H1 (cell line): Measurements from ENCODE around the gene CTIF. TPM values are rescaled to one million over a fixed set of nuclear protein-coding genes. Genes with fewer than 3 reads are reported as not detected.

ENCODE experiments used
- CTCF ChIA-PET: fragments of 300-600 bp; sonication (Branson Sonifier 250); formaldehyde crosslinking; loops from one replicate; lab custom pipeline; 2021; ENCODE audit not compliant: partially characterized antibody; lab: Charles Lee
- POLR2A ChIA-PET: fragments of 300-600 bp; sonication (Branson Sonifier 250); formaldehyde crosslinking; loops from one replicate; lab custom pipeline; 2021; ENCODE audit warnings: inconsistent platforms; ENCODE audit not compliant: partially characterized antibody; lab: Charles Lee
- DNase-seq, 2 experiments: peaks; one replicate each; pipeline versions ENCODE4 v3.0.0 to v3.0.0-alpha.2; 2010 to 2022; ENCODE audit warnings: low spot score in 2 of 2, low read depth in 1 of 2, mixed read lengths in 1 of 2
- FAIRE-seq: peaks from 2 replicates; lab custom pipeline; 2011; peaks lifted over from hg19 to GRCh38; lab: Jason Lieb, UNC
- H2AFZ ChIP-seq: 2 replicates; pipeline ENCODE4 v1.8.1; 2012; ENCODE audit warnings: low read length, inconsistent platforms
- H2AK5ac ChIP-seq: 2 replicates; pipeline ENCODE4 v1.6.1; 2013; ENCODE audit warnings: low read depth, low read length
- H2BK120ac ChIP-seq: replicated peaks from 2 replicates; pipeline ENCODE3; 2013; ENCODE audit warnings: low read depth, low read length, inconsistent platforms
- H2BK12ac ChIP-seq: 2 replicates; pipeline ENCODE4 v1.6.1; 2013; ENCODE audit warnings: low read depth, low read length
- H2BK15ac ChIP-seq: 2 replicates; pipeline ENCODE4 v1.6.1; 2013; ENCODE audit warnings: low read length
- H2BK20ac ChIP-seq: 2 replicates; pipeline ENCODE4 v1.6.1; 2013; ENCODE audit warnings: low read length
- H2BK5ac ChIP-seq: 2 replicates; pipeline ENCODE4 v1.6.1; 2013; ENCODE audit warnings: low read depth, low read length
- H3K14ac ChIP-seq: 2 replicates; pipeline ENCODE4 v1.6.1; 2013; ENCODE audit warnings: inconsistent platforms; ENCODE audit not compliant: insufficient read length
- H3K18ac ChIP-seq: 2 replicates; pipeline ENCODE4 v1.6.1; 2013; ENCODE audit warnings: low read length; ENCODE audit errors: extremely low read depth
- H3K23ac ChIP-seq: 2 replicates; pipeline ENCODE4 v1.6.1; 2013; ENCODE audit warnings: inconsistent platforms; ENCODE audit not compliant: insufficient read length
- H3K23me2 ChIP-seq: 2 replicates; pipeline ENCODE4 v1.6.1; 2013; ENCODE audit warnings: low read depth, low read length
- H3K27ac ChIP-seq: 2 replicates; pipeline ENCODE4 v1.6.1; 2011; ENCODE audit warnings: low read depth, low read length, inconsistent platforms
- H3K27me3 ChIP-seq, 4 experiments: replicated peaks in 1 of 4; 1 replicate in 1 of 4; 2 replicates in 3 of 4; pipeline versions ENCODE4 v1.6.1 to v1.8.1; 2011 to 2013; ENCODE audit warnings: low read length in 3 of 4, mild to moderate bottlenecking in 3 of 4, inconsistent platforms in 2 of 4, mixed read lengths in 2 of 4, moderate library complexity in 1 of 4; ENCODE audit not compliant: control insufficient read depth in 3 of 4, insufficient read depth in 3 of 4; ENCODE audit errors: extremely low read depth in 1 of 4
- H3K36me3 ChIP-seq, 4 experiments: 2 replicates each; pipeline versions ENCODE4 v1.6.1 to v1.8.1; 2011 to 2013; ENCODE audit warnings: mild to moderate bottlenecking in 4 of 4, low read length in 3 of 4, moderate library complexity in 2 of 4, control low read depth in 1 of 4, inconsistent platforms in 1 of 4; ENCODE audit not compliant: insufficient read depth in 4 of 4, control insufficient read depth in 2 of 4
- H3K4ac ChIP-seq: replicated peaks from 2 replicates; pipeline ENCODE3; 2013; ENCODE audit warnings: low read length, low read depth, mixed read lengths, inconsistent platforms; ENCODE audit not compliant: insufficient read length
- H3K4me1 ChIP-seq, 4 experiments: replicated peaks in 1 of 4; 1 replicate in 1 of 4; 2 replicates in 3 of 4; pipeline versions ENCODE4 v1.6.1 to v1.8.1; 2011 to 2013; ENCODE audit warnings: low read length in 3 of 4, inconsistent platforms in 2 of 4, mixed read lengths in 1 of 4; ENCODE audit not compliant: insufficient read depth in 4 of 4, control insufficient read depth in 3 of 4
- H3K4me2 ChIP-seq, 2 experiments: 2 replicates each; pipeline versions ENCODE4 v1.6.1 to v1.8.1; 2011 to 2013; ENCODE audit warnings: low read depth in 2 of 2, low read length in 2 of 2, control low read depth in 1 of 2, inconsistent platforms in 1 of 2, mild to moderate bottlenecking in 1 of 2; ENCODE audit not compliant: insufficient read depth in 1 of 2
- H3K4me3 ChIP-seq, 4 experiments: fragments of 200-600, 300-600 bp in 1 of 4; sonication (generic), shearing (Covaris generic), sonication (Bioruptor Twin) in 1 of 4; 2 replicates each; pipeline versions ENCODE4 v1.5.1 to v1.8.1; 2011 to 2016; ENCODE audit warnings: low read length in 4 of 4, low read depth in 3 of 4, control low read depth in 2 of 4, inconsistent platforms in 2 of 4, mild to moderate bottlenecking in 2 of 4, mixed read lengths in 1 of 4, moderate library complexity in 1 of 4; ENCODE audit not compliant: insufficient read depth in 2 of 4; ENCODE audit errors: extremely low read depth in 1 of 4
- H3K56ac ChIP-seq: replicated peaks from 2 replicates; pipeline ENCODE3; 2013; ENCODE audit warnings: low read depth, mild to moderate bottlenecking, mixed read lengths, low read length, inconsistent platforms; ENCODE audit not compliant: insufficient read length
- H3K79me1 ChIP-seq: 2 replicates; pipeline ENCODE4 v1.6.1; 2013; ENCODE audit warnings: low read depth, low read length, control low read depth
- H3K79me2 ChIP-seq, 2 experiments: 2 replicates each; pipeline versions ENCODE4 v1.6.1 to v1.8.1; 2012 to 2013; ENCODE audit warnings: low read length in 2 of 2, mild to moderate bottlenecking in 2 of 2, inconsistent platforms in 1 of 2; ENCODE audit not compliant: insufficient read depth in 2 of 2, control insufficient read depth in 1 of 2
- H3K9ac ChIP-seq, 4 experiments: replicated peaks in 1 of 4; 1 replicate in 1 of 4; 2 replicates in 3 of 4; pipeline versions ENCODE4 v1.6.1 to v1.8.1; 2011 to 2013; ENCODE audit warnings: low read depth in 3 of 4, low read length in 3 of 4, control low read depth in 2 of 4, mild to moderate bottlenecking in 2 of 4, moderate library complexity in 2 of 4, inconsistent platforms in 1 of 4; ENCODE audit errors: extremely low read depth in 1 of 4
- H3K9me3 ChIP-seq, 2 experiments: 2 replicates each; pipeline versions ENCODE4 v1.6.1 to v1.8.1; 2012 to 2013; ENCODE audit warnings: mild to moderate bottlenecking in 2 of 2, moderate library complexity in 2 of 2, control low read depth in 1 of 2, inconsistent platforms in 1 of 2, low read depth in 1 of 2, low read length in 1 of 2, mixed read lengths in 1 of 2; ENCODE audit not compliant: insufficient read depth in 2 of 2
- H4K20me1 ChIP-seq, 2 experiments: replicated peaks in 1 of 2; 2 replicates each; pipeline versions ENCODE3 to v1.8.1; 2011 to 2013; ENCODE audit warnings: inconsistent platforms in 2 of 2, low read length in 2 of 2, mild to moderate bottlenecking in 1 of 2; ENCODE audit not compliant: insufficient read depth in 2 of 2, control insufficient read depth in 1 of 2
- H4K5ac ChIP-seq: 2 replicates; pipeline ENCODE4 v1.6.1; 2013; ENCODE audit warnings: low read length, low read depth, mixed read lengths, inconsistent platforms; ENCODE audit not compliant: insufficient read length
- H4K8ac ChIP-seq: 2 replicates; pipeline ENCODE4 v1.8.0; 2013; ENCODE audit warnings: mild to moderate bottlenecking, moderate library complexity, low read length, inconsistent platforms; ENCODE audit not compliant: insufficient read depth; ENCODE audit errors: extremely low read depth
- H4K91ac ChIP-seq: replicated peaks from 2 replicates; pipeline ENCODE3; 2013; ENCODE audit warnings: low read length, mixed read lengths, inconsistent platforms; ENCODE audit not compliant: insufficient read length
- ATF3 ChIP-seq: IDR thresholded peaks from 2 replicates; pipeline ENCODE4 v1.6.1; 2011; ENCODE audit warnings: low read depth, mild to moderate bottlenecking, low read length; ENCODE audit not compliant: insufficient read depth
- CBX5 ChIP-seq: fragments of 300-800, 300-1000 bp; sonication (generic); IDR thresholded peaks from 2 replicates; pipeline ENCODE4 v1.7.1; 2016; ENCODE audit warnings: antibody characterized with exemption, low read length, low read depth
- CEBPB ChIP-seq: IDR thresholded peaks from 2 replicates; pipeline ENCODE4 v1.6.1; 2012; ENCODE audit warnings: low read depth, low read length
- GABPA ChIP-seq: IDR thresholded peaks from 2 replicates; pipeline ENCODE4 v1.6.1; 2011; ENCODE audit warnings: mild to moderate bottlenecking, low read length, moderate library complexity, borderline replicate concordance; ENCODE audit not compliant: insufficient read depth
- KDM4A ChIP-seq: IDR thresholded peaks from one replicate; pipeline ENCODE4 v1.7.1; 2012; ENCODE audit warnings: low read depth, mild to moderate bottlenecking, moderate library complexity, low read length, inconsistent platforms; ENCODE audit not compliant: severe bottlenecking
- NANOG ChIP-seq: IDR thresholded peaks from 2 replicates; pipeline ENCODE4 v1.6.1; 2011; ENCODE audit warnings: low read length, low read depth, mild to moderate bottlenecking, inconsistent platforms; ENCODE audit not compliant: insufficient read depth, poor library complexity, severe bottlenecking
- POU5F1 ChIP-seq: IDR thresholded peaks from 2 replicates; pipeline ENCODE4 v1.6.1; 2011; ENCODE audit warnings: low read depth, mild to moderate bottlenecking, low read length, moderate library complexity
- RXRA ChIP-seq: IDR thresholded peaks from 2 replicates; pipeline ENCODE4 v1.6.1; 2011; ENCODE audit warnings: low read depth, mild to moderate bottlenecking, low read length, moderate library complexity; ENCODE audit not compliant: insufficient read depth
- YY1 ChIP-seq: IDR thresholded peaks from 2 replicates; pipeline ENCODE4 v1.6.1; 2011; ENCODE audit warnings: low read depth, mild to moderate bottlenecking, low read length
- WGBS, 2 experiments: shearing (Covaris generic) in 1 of 2; methylation state at CpG; one replicate each; pipeline versions ENCODE4 v1.1.6 to v1.1.7; 2013 to 2015; ENCODE audit warnings: low lambda C conversion rate in 2 of 2, mixed read lengths in 2 of 2, inconsistent platforms in 1 of 2, low coverage in 1 of 2, missing lambda C conversion rate in 1 of 2; ENCODE audit not compliant: insufficient replicate concordance in 2 of 2, insufficient coverage in 1 of 2, insufficient read length in 1 of 2; ENCODE audit errors: extremely low coverage in 1 of 2, missing lambda C conversion rate in 1 of 2; 5-methylcytosine and 5-hydroxymethylcytosine counted together
- polyA plus RNA-seq, 7 experiments: library from polyadenylated mRNA; depleted of rRNA in 3 of 7; stranded (reverse) in 5 of 7; unstranded in 2 of 7; fragments of >200 nt in 5 of 7; fragments of 200-250 nt in 2 of 7; gene quantifications; 1 replicate in 5 of 7; 2 replicates in 1 of 7; 4 replicates in 1 of 7; pipeline versions ENCODE4 v1.2.1 to v1.2.3, GENCODE V29; 2011 to 2013; ENCODE audit warnings: missing spikeins in 2 of 7, mixed read lengths in 2 of 7
- total RNA-seq: library from RNA; stranded (reverse); fragmentation: NEBNext Ultra II Directional; extraction: Animal tissue kit (Norgen Biotek cat#: 25700); gene quantifications from 2 replicates; pipeline ENCODE4 v1.2.1, GENCODE V29; 2021

The CTIF gene
- total and polyA plus RNA-seq, 2 of the 8 experiments (the other 6 are each of a cell fraction or from before 2014, with no cell fraction given): 9.0 to 17.8 TPM

- Histone ChIP-seq H2AFZ (no peak overlapping the region), H3K9ac (no peak overlapping the region), H3K4me1 (peaks cover 6 to 12% (median 10%) of the 10 kb centered on the region in 4 experiments), H3K36me3 (no peaks in the 10 kb centered on the region), H3K4me3 (no peak overlapping the region), H2BK5ac (no peak overlapping the region), H3K56ac (no peak overlapping the region), H4K8ac (no peak overlapping the region), H2AK5ac (no peak overlapping the region), H2BK15ac (no peak overlapping the region), H4K20me1 (peaks cover 2 to 6% of the 10 kb centered on the region in 2 experiments), H3K23ac (no peak overlapping the region), H3K4me2 (no peak overlapping the region), H2BK20ac (no peak overlapping the region), H3K27ac (no peak overlapping the region), H3K79me1 (peaks cover 9% of the 10 kb centered on the region; the same call in 1 of the 2 replicates), H2BK12ac (no peak overlapping the region), H4K5ac (no peak overlapping the region), H4K91ac (no peak overlapping the region), H3K9me3 (no peaks in the 10 kb centered on the region), H3K4ac (no peak overlapping the region), H3K14ac (no peak overlapping the region), H3K18ac (no peak overlapping the region), H3K23me2 (no peaks in the 10 kb centered on the region), H2BK120ac (no peak overlapping the region), H3K27me3 (no peaks in the 10 kb centered on the region), H3K79me2 (peaks cover 0 to 8% of the 10 kb centered on the region in 2 experiments; a peak in 2 of 4 replicates)
- ChIA-PET POLR2A (no interaction called here), CTCF (interaction anchor here (1.6 to 6.3 kb wide), 2 partner anchors 29 to 134 kb away, joined by 4 to 41 read pairs; no protein-coding TSS in a partner anchor)
- no peak for DNase-seq
- 90% methylated on average over 16 of the region's 17 CpGs; no CpG with 5 or more reads in 1 of the 2 experiments for WGBS, 2 experiments
- TF ChIP-seq ATF3 (no peak), GABPA (no peak), CBX5 (no peak), NANOG (no peak), KDM4A (no peak), YY1 (no peak), RXRA (no peak), POU5F1 (no peak), CEBPB (no peak)
- FAIRE-seq: no peak
Observed at GRCh38 chr18:48609820-48610815, 71.3 kb downstream of the CTIF start.
